GM18907 (cell line): ENCODE measurements around the gene HLCS.
"Not testable (repeated sequence)": the region's sequence is repeated elsewhere in the genome, so short reads cannot be mapped to it uniquely, and the experiment has no call there.

ENCODE experiments used
- ATAC-seq: cut with Tn5 transposase; IDR thresholded peaks from one replicate; pipeline ENCODE4 v1.9.1; 2021; ENCODE audit warnings: mild to moderate bottlenecking, moderate library complexity; ENCODE audit not compliant: unreplicated experiment

Gene HLCS

GRCh38 chr21:36966066-36966820 lies at the start of gene HLCS:
TSS of gene HLCS (minus strand) at chr21:36966669. CDS start at chr21:36966638, 31 bp downstream.
- peak; percentile 78 for ATAC-seq

DNA sequence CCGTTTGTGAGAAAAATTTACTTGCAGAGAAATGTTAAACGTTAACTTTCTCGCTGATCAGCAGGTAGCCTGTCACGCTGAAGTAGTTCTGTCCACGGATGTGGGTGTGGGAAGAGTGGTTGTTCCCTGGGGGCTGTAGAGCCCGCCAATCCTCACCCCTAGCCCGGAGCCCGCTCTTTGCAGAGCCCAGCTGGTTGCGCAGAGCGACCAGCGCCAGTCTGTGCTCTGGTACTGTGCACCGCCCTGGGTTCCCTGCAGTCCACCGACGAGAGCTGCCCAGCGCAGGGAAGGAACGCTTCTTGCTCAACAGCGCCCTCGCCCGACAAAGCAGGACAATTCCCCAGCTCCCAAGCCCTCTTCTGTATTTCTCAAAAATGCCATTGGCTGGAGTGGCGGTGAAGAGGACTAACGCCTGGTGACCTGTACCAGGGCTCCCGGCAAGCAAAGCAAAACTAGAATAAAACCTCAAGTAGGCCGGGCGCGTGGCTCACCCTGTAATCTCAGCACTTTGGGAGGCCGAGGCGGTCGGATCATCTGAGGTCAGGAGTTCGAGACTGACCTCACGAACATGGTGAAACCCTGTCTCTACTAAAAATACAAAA lies 43.4 kb upstream of the HLCS start:
- peak; percentile 96 for ATAC-seq

GRCh38 chr21:37008724-37009123 lies 42.3 kb upstream of the HLCS start:
- no peak for ATAC-seq

- ATAC-seq: no peak
Observed at GRCh38 chr21:37006486-37007291, 40.2 kb upstream of the HLCS start, which contains the start of gene RIPPLY3. TSS of gene RIPPLY3 (plus strand) at chr21:37006702. CDS start at chr21:37006773, 71 bp downstream.

GRCh38 chr21:37005548-37006485 lies 39.3 kb upstream of the HLCS start:
- ATAC-seq: no peak

GRCh38 chr21:37003917-37004316 lies 37.4 kb upstream of the HLCS start:
- not testable (repeated sequence) for ATAC-seq

DNA sequence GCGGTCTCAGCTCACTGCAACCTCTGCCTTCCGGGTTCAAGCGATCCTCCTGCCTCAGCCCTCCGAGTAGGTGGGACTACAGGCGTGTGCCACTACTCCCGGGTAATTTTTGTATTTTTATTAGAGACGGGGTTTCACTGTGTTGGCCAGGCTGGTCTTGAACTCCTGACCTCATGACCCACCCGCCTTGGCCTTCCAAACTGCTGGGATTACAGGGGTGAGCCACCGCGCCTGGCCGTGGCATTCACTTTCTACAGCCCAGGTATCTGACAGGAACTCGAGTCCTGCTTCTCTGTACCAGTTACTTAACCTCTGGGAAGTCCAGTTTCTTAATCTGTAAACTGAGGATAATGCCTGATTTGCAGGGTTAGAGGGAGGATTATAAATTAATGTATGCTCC lies 36.4 kb upstream of the HLCS start:
- ATAC-seq: not testable (repeated sequence)

DNA sequence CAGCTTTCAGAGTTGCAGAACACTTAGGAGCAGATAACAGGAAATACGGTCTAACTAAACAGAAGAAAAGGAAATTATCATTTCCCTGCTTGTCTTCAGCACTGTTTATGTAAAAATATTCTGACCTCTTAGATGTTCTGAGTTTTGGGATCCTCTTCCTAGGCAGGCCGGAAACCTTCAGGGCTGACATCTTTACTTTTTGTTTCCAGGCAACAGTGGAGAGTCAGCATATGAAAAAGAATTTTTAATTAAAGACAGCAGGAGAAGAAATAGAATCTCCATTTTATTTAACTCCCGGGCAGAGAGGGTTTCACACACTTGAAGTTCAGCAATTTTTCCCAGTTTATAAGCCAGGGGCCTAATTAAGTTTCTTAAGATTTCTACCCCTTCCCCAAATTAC lies 35.0 kb upstream of the HLCS start:
- no peak for ATAC-seq

DNA sequence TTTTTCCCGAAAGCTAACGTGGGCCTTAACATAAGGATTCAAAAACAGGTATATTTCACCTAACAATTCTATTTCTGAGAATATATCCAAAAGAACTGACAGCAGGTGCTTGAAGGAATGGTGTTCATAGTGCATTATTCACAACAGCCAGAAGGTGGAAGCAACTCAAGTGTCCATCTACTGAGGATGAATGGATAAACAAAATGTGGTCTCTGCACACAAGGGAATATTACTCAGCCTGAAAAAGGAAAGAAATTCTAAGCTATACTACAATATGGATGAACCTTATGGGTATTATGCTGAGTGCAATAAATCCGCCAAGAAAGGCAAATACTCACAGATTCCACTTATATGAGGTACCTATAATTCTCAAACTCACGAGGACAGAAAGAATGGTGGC lies 33.9 kb upstream of the HLCS start:
- no peak for ATAC-seq

- ATAC-seq: no peak
Observed at GRCh38 chr21:36999131-36999898, 32.8 kb upstream of the HLCS start.

- not testable (repeated sequence) for ATAC-seq
Observed at GRCh38 chr21:36995285-36995684, 28.8 kb upstream of the HLCS start.

- ATAC-seq: no peak
Observed at GRCh38 chr21:36994501-36995158, 28.2 kb upstream of the HLCS start.

DNA sequence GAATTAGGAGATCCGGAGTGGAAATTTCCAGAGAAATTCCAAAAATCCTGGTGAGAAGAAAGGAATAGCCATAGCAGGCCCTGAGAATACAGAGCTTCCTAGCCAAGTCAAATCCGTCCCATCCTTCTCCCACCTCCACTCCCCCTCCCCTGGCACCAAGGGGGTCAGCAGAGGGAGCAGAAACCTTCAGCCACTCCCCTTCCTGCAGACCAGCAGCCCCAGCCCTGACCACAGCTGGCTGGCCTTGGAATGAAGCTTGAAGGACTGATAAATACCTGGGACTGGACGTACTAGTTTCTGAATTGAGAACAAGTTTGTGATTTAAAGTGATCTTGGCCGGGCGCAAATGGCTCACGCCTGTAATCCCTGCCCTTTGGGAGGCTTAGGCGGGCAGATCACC lies 26.2 kb upstream of the HLCS start:
- no peak for ATAC-seq

DNA sequence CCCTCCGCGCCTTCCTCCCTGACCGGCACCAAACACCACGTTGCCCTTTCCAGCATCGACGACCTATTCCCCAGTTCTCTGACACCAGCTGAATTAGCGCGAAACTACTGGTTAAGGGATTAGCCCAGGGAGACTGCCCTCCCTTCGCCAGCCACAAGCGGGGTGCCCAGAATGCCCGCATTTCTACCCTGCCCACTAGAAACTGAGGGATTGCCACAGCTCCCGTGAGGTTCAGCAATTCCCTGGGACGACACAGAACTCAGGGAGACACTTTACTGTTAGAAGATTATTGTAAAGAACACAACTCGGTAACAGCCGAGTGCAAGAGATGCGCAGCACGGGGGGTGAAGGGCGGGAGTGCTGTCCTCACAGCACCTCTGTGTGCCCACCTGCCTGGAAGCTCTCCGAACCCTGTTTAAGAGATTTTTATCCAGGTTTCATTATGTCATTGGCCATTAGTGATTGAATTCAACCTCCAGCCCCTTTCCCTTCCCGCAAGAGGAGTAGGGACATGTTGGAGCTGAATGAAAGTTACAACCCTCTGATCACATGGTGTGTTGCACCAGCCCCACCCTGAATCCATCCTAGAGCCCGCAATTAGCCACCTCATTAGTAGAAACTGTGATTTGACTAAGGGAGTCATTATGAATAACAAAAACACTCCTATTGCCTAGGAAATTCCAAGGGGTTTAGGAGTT lies 24.2 kb upstream of the HLCS start:
- no peak for ATAC-seq

GRCh38 chr21:36989699-36990507 lies 23.4 kb upstream of the HLCS start:
- peak; percentile 89 for ATAC-seq

GRCh38 chr21:36989199-36989698 lies 22.8 kb upstream of the HLCS start:
- ATAC-seq: not testable (repeated sequence)

DNA sequence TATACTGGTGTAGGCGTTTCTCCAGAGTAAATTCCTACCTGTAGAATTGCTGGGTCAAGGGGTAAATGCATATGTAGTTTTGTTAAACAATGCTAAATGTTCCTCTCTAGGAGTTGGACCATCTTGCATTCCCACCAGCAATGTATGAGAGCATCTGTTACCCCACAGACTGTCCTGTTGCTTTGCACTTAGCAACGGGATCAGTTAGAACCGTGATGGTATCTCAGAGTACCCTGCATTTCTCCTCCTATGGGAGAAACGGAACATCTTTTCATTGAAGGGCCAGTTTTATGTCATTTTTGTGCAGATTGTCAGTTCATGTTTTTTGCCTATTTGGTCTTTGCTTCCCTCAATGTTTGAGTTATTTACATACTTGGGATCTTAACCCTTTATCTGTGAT lies 22.1 kb upstream of the HLCS start:
- no peak for ATAC-seq

GRCh38 chr21:36987845-36988244 lies 21.4 kb upstream of the HLCS start:
- no peak for ATAC-seq
